GM18519 (cell line): ENCODE data around the gene MAML3.
A peak's percentile ranks its signal among the peaks of the same experiment; 100 is the strongest.

ENCODE experiments used
- ATAC-seq: cut with Tn5 transposase; IDR thresholded peaks from one replicate; pipeline ENCODE4 v1.9.1; 2021; ENCODE audit warnings: mild to moderate bottlenecking, moderate library complexity; ENCODE audit not compliant: unreplicated experiment, low FRiP score

The MAML3 gene

GRCh38 chr4:139910106-139910505 lies 243.9 kb downstream of the MAML3 start:
- ATAC-seq, result no peak

- ATAC-seq, result no peak
Observed at GRCh38 chr4:139908636-139909437, 245.1 kb downstream of the MAML3 start.

DNA sequence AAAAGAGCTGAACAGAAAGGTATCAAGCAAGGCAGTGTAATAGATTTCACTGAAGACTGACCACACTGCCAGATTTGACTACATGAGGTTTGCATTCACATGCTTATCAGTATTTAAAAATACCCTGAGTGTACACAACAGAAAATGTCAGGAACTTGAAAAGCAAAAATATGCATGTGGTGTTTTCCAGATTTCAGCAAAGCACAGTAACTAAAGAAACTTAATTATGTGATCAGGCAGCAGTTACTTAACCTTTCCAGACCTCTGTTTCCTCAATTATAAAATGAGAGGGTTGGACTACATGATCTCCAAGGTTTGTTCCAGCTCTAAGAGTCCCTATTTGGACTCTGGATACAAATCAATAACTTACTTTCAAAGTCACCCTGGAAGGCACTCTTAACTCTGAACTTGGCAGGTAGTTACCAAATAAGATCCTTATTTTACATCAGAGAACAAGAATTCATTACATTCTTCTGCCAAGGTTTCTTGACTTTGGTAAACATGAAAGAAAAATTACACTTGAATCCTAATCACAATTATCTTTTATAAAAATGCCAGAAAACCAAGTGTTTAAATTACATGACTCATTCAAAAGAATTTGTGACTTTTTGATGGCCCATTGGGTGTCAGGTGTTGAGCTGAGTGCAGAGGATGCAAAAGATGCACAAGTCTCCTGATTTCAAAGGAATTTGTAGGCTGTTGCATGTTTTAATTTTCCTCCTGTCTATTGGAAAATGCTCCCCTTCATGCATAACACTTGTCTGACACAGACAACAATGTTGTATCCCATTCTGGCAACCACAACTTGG lies 246.8 kb downstream of the MAML3 start:
- ATAC-seq, result no peak

DNA sequence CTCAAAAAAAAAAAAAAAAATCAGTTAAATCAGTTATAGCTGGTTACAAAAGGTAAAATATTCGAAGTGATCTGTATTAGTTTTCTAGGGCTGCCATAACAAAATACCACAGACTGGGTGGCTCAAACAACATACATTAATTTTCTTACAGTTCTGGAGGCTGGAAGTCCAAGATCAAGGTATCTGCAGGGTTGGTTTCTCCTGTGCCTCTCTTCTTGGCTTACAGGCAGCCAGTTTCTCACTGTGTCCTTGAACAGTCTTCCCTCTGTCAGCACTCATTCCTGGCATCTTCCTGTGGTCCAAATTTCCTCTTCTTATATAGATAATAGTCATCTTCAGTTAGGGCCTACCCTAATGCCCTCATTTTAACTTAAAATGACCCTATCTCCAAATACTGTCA lies 248.5 kb downstream of the MAML3 start:
- no peak for ATAC-seq

- no peak for ATAC-seq
Observed at GRCh38 chr4:139904406-139904805, 249.6 kb downstream of the MAML3 start.

DNA sequence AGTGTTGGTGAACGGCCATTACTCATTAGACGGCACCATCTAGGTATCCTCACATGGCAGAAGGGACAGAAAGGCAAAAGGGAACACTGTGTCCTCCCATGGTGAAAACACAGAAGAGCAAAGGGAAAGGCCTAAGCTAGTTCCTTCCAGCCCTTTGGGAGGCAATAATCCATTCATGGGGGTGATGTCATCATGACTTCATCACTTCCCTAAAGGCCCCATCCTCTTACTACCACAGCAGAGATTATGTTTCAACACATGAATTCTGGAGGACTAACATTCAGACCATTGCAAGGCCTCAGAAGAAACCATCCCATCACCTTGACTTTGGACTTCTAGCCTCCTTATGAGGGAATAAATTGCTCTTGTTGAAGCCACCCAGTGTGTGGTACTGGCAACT lies 250.1 kb downstream of the MAML3 start:
- no peak for ATAC-seq

- ATAC-seq, result no peak
Observed at GRCh38 chr4:139902321-139903320, 251.4 kb downstream of the MAML3 start.

DNA sequence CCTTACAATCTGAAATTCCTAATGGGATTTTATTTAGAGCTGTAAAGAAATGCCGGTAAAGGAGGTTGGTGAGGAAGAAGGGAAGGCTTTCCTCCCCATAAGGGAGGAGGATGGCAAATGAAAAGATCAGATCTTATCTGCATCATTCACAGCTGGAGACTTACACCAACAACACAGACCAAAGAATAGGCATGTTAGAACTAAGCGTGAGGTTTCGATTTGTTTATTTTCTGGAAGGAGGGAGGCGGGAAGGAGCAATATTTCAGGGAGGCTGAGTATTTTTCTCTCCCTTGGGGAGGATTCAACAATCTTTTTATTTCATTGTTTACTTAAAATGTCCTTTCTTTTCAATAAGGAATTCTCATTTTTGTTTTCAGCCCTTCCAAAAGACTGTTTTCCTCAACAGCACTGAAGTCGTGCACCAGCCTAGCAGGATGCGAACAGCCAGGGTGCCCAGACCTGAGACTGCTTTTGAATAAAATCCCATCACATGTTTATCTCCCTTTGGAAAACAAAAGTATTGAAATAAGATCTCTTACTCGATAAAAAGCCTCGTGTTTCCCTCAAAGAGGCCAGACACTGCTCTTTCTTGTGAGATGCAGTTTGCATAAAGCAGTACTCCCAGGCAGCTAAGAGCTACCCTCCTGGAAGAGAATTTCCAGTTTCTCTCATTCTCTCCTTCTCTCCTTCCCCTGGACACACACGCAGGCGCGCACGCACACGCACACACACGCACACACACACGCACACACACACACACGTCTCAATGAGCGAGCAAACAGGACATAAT lies 252.3 kb downstream of the MAML3 start:
- ATAC-seq, result no peak

- ATAC-seq, result no peak
Observed at GRCh38 chr4:139900964-139901376, 253.0 kb downstream of the MAML3 start.

DNA sequence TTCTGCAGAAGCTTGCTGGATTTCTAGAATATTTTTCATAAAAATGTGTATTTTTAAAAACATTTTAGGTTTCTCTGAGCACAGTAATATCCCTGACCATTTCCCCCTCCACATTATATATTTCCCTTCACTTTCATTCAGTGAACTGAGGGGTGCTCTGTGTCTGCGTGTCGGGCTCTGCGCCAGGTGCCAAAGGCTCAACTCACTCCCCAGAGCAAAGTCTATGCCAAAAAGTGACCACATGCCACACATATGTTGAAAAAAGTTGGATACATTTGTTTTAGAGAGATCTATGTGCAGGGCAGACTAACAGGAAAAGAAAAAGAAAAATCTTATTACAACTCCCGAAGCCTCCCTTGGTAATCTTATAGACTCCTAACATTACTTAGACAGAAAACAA lies 254.6 kb downstream of the MAML3 start:
- no peak for ATAC-seq

GRCh38 chr4:139898293-139898692 lies 255.7 kb downstream of the MAML3 start:
- no peak for ATAC-seq

DNA sequence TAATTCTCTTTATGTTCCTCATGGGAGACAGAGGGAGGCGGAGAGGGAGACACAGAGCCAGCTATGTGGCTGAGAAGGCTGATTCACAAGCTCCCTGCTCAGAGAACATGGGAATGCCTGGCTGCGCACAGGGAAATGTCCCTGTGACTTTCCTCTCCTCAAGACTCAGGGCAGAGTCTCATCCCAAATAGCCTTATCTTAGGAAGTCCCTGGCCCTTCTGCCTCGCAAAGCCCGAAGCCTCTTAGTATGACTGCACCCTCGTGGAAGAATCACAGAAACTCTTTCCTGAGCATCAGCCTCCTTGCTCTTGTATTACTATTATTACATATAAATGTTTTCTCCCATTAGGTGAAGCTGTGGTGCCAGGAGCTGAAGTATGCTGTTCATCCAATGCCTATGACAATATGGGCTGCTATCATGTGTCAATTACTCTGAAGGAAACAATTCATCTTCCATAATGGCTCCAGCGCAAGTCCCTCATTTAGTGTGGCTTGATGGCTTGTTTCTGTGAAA lies 257.8 kb downstream of the MAML3 start:
- no peak for ATAC-seq

DNA sequence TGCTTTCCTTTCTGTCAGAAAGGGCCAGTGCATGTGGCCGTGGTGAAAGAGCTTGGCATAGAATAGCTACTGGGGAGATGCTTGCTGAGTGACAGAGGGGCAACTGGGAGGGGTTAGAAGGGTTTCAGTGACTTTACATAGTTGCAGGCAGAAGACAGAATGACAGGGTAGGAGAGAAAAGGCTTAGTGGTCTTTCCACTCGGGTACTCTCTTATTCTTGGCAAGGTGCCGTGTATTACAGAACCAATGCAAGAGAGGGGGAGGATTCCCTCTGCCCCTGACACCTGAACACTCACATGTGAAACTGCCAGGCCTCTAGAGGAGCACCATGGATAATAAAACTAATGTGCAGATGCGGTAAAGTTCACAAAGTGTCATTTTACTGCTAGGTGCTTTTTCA lies 260.2 kb downstream of the MAML3 start:
- no peak for ATAC-seq

DNA sequence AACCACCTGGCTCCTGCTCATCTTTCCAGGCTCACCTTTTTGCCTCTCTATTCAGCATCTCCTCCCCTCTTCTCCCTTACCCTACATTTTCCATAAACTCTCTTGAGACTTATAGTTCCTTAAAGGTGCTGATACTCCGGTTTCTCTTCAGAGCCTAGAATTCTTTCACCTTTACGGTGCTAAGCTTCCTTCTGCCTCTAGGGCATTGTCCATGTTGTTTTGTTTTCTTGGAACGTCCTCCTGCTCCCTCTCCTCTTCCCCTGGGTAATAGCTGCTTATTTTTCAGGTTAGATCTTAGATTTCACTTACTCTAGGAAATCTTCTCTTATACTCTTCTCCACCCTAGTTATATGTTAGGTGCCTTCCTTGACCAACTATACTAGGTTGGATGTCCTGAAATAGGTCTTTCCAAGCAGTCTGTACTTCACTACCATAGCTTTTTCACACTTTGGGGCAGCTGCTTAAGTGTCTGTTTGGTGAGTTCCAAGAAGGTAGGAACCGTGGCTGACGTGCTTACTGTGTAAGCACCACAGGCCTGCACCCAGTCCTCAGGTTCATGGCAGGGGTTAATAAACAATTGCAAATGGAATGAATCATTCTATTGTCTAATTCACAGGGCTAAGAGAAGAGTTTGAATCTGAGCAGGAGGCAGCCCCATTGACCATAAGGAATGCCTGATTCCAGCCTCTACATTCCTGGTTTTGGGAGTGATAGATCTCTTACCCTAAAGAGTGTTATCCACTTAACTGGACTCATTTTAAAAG lies 260.8 kb downstream of the MAML3 start:
- no peak for ATAC-seq

DNA sequence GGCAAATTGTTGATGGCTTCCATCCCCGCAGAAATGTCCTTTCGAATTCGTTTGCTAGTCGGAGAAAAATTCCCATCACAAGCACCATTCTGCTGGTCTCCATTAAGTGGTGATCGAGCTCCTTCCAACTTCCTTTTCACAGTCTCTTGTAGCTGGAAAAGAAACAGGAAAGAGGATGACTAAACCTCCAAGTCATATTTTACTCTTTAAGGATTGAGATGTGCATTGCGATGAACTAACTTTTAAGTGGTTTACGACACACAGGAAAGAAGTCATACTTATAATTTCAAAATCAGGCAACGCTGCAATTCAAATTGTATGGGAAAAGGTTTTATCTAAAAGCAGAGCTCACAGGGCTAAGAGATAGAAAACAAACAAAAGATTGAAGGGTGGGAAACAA lies 263.2 kb downstream of the MAML3 start:
- no peak for ATAC-seq

- no peak for ATAC-seq
Observed at GRCh38 chr4:139889901-139890300, 264.1 kb downstream of the MAML3 start.

DNA sequence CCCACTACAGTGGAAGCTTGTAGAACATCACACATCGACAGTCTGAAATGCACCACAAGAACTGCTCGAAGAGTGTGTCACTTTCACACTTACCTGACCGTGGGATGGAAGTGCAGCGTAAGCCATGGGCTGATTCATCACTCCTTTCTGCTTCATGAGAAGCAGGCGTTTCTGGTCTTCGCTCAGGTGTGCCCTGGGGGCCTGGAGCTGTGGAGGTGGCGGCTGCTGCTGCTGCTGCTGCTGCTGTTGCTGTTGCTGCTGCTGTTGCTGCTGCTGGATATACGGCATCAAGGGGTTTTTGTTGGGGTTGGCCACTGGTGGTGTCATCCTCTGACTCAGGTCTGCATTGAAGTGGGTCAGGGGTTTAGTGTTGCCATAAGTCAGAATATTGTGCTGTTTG lies 264.7 kb downstream of the MAML3 start:
- ATAC-seq, result no peak

- ATAC-seq, result peak; percentile 65
Observed at GRCh38 chr4:139887962-139888735, 265.8 kb downstream of the MAML3 start.
